K562 (cell line): ENCODE data around the gene MTA2. TPM values are rescaled to one million over a fixed set of nuclear protein-coding genes. Genes with fewer than 3 reads are reported as not detected.
A peak's percentile ranks its signal among the peaks of the same experiment; 100 is the strongest.

Experiments used
- CHCHD3 ChIP-seq: fragments of 250-450 bp; sonication (Bioruptor Pico); IDR thresholded peaks from 2 replicates; pipeline ENCODE4 v2.1.2; 2022; ENCODE audit warnings: mild to moderate bottlenecking
- MYC ChIP-seq, 2 experiments: fragments of 250-450 bp in 1 of 2; sonication (Bioruptor Pico) in 1 of 2; IDR thresholded peaks; 2 replicates each; pipeline versions ENCODE4 v1.5.1 to v1.6.1; 2012 to 2021; ENCODE audit warnings: low read depth in 2 of 2, borderline replicate concordance in 1 of 2, improper control_type of control experiment in 1 of 2, low read length in 1 of 2, mild to moderate bottlenecking in 1 of 2, moderate library complexity in 1 of 2
- polyA plus RNA-seq, 8 experiments: library from polyadenylated mRNA; depleted of rRNA in 4 of 8; stranded (reverse) in 5 of 8; unstranded in 3 of 8; fragments of >200 nt; fragmentation: Nextera tagmentation in 2 of 8; fragmentation: Illumina TruSeq in 1 of 8; extraction: Ambion mirVana in 2 of 8; extraction: Trizol in 1 of 8; gene quantifications; 2 replicates each; pipeline versions ENCODE4 v1.2.1 to v1.2.3, GENCODE V29; 2011 to 2014; ENCODE audit warnings: inconsistent platforms in 1 of 8, missing spikeins in 1 of 8
- total RNA-seq, 7 experiments: library from RNA; depleted of rRNA in 6 of 7; stranded (reverse); fragments of >200 nt in 6 of 7; fragmentation: Illumina TruSeq in 2 of 7; extraction: Trizol in 2 of 7; gene quantifications; 2 replicates each; pipeline versions ENCODE4 v1.2.1 to v1.2.3, GENCODE V29; 2011 to 2021; ENCODE audit warnings: low replicate concordance in 1 of 7
- TF ChIP-seq, protein P1 (sequence below): fragments of 200-400 bp; formaldehyde crosslinking; IDR thresholded peaks from 2 replicates; pipeline ENCODE4 v1.6.1; 2017; ENCODE audit warnings: mild to moderate bottlenecking, low read depth, low read length, moderate library complexity
- TF ChIP-seq, protein P2 (sequence below): fragments of 450-650 bp; IDR thresholded peaks from 2 replicates; pipeline ENCODE4 v1.6.1; 2018; ENCODE audit warnings: mild to moderate bottlenecking, low read depth; ENCODE audit not compliant: partially characterized antibody

Gene MTA2
- total and polyA plus RNA-seq, 9 of the 15 experiments (the other 6 are each of a cell fraction or from before 2014, with no cell fraction given): 6.2 to 220 (median 172) TPM

DNA sequence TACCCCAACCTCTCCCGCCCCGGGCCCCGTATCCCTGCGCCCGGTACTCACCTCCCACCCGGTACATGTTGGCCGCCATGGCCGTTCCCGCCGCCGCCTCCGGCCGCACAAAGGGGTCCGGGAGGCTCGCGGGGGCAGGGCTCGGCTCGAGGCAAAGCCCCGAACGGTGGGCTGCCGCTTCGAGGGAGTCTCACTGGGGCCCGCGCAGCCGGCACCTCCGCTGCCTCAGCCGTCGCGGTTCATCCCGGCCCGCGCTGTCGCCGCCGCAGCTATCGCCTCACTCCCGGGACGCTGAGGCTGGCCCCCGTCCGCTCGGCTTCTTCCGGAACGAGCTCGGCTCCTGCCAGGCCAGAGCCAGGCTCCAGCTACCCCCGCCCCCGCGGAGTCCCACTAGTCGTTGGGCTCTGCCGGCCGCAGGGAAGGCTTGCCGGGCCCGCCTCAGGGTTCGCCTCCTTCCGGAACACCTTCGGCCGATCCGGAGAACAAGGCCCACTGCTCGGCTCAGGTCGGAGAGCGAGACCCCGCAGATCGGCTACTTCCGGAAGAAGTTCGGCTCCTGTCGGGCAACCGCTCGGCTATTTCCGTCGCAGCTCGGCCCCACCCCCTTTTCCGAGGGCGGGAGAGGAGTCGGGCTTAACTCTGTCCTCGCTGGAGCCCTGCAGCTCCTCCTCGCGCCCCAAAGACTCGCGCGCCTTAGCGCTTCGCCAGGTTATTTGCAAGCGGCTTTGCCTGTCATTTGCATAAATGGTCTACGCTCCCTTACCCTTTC is at the start of gene MTA2 (continued):
- TF ChIP-seq, protein P1, sequence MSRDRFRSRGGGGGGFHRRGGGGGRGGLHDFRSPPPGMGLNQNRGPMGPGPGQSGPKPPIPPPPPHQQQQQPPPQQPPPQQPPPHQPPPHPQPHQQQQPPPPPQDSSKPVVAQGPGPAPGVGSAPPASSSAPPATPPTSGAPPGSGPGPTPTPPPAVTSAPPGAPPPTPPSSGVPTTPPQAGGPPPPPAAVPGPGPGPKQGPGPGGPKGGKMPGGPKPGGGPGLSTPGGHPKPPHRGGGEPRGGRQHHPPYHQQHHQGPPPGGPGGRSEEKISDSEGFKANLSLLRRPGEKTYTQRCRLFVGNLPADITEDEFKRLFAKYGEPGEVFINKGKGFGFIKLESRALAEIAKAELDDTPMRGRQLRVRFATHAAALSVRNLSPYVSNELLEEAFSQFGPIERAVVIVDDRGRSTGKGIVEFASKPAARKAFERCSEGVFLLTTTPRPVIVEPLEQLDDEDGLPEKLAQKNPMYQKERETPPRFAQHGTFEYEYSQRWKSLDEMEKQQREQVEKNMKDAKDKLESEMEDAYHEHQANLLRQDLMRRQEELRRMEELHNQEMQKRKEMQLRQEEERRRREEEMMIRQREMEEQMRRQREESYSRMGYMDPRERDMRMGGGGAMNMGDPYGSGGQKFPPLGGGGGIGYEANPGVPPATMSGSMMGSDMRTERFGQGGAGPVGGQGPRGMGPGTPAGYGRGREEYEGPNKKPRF: no peak
- TF ChIP-seq MYC (IDR thresholded peaks at IDR 0.05; ENCODE audit: low read depth, low read length) (peak; percentile 57), MYC (CRISPR knock-in tag; IDR thresholded peaks at IDR 0.05; ENCODE audit: borderline replicate concordance, low read depth) (no peak), CHCHD3 (0 out of 2 replicates have a peak, but pooled peaks have one; percentile 21)
- TF ChIP-seq, protein P2, sequence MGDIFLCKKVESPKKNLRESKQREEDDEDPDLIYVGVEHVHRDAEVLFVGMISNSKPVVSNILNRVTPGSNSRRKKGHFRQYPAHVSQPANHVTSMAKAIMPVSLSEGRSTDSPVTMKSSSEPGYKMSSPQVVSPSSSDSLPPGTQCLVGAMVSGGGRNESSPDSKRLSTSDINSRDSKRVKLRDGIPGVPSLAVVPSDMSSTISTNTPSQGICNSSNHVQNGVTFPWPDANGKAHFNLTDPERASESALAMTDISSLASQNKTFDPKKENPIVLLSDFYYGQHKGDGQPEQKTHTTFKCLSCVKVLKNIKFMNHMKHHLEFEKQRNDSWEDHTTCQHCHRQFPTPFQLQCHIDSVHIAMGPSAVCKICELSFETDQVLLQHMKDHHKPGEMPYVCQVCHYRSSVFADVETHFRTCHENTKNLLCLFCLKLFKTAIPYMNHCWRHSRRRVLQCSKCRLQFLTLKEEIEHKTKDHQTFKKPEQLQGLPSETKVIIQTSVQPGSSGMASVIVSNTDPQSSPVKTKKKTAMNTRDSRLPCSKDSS: no peak
